DND-41 (cell line): Measurements from ENCODE around the gene MBOAT1.

Source experiments
- ATAC-seq: fragments of 200-7000 bp; cut with Tn5 transposase; 3 replicates; pipeline ENCODE4 v1.9.1; 2021; ENCODE audit warnings: low read depth; ENCODE audit not compliant: insufficient read depth
- DNase-seq: peaks from one replicate; pipeline ENCODE4 v3.0.0-alpha.2; 2020
- H2AFZ ChIP-seq: 2 replicates; pipeline ENCODE4 v1.6.0; 2012; ENCODE audit warnings: low read depth, low read length
- H3K27ac ChIP-seq: 2 replicates; pipeline ENCODE4 v1.5.1; 2012; ENCODE audit warnings: low read length, inconsistent platforms
- H3K27me3 ChIP-seq: fragments of 200-600 bp; sonication (generic); 2 replicates; pipeline ENCODE4 v1.6.0; 2012; ENCODE audit warnings: low read length, mild to moderate bottlenecking, inconsistent platforms; ENCODE audit not compliant: insufficient read depth, poor library complexity
- H3K36me3 ChIP-seq: 2 replicates; pipeline ENCODE4 v1.5.1; 2012; ENCODE audit warnings: low read length, inconsistent platforms; ENCODE audit not compliant: insufficient read depth
- H3K4me1 ChIP-seq: 2 replicates; pipeline ENCODE4 v1.5.1; 2012; ENCODE audit warnings: mild to moderate bottlenecking, low read length; ENCODE audit not compliant: insufficient read depth
- H3K4me2 ChIP-seq: 2 replicates; pipeline ENCODE4 v1.6.0; 2012; ENCODE audit warnings: mild to moderate bottlenecking, moderate library complexity, low read length, inconsistent platforms; ENCODE audit not compliant: insufficient read depth
- H3K4me3 ChIP-seq, 2 experiments: fragments of 200-600 bp in 1 of 2; shearing (Covaris generic) in 1 of 2; 2 replicates each; pipeline ENCODE4 v1.5.1; 2012 to 2016; ENCODE audit warnings: inconsistent platforms in 2 of 2, low read length in 2 of 2, mild to moderate bottlenecking in 2 of 2, low read depth in 1 of 2, moderate library complexity in 1 of 2
- H3K79me2 ChIP-seq: 2 replicates; pipeline ENCODE4 v1.6.0; 2012; ENCODE audit warnings: low read length, inconsistent platforms; ENCODE audit not compliant: insufficient read depth
- H3K9ac ChIP-seq: 2 replicates; pipeline ENCODE4 v1.6.0; 2012; ENCODE audit warnings: low read depth, mild to moderate bottlenecking, inconsistent platforms, low read length, moderate library complexity
- H3K9me3 ChIP-seq: 2 replicates; pipeline ENCODE4 v1.5.1; 2012; ENCODE audit warnings: low read length, moderate library complexity, mild to moderate bottlenecking, inconsistent platforms; ENCODE audit not compliant: insufficient read depth, severe bottlenecking
- H4K20me1 ChIP-seq: 2 replicates; pipeline ENCODE4 v1.6.0; 2012; ENCODE audit warnings: low read length; ENCODE audit not compliant: insufficient read depth
- EZH2 ChIP-seq: IDR thresholded peaks from 3 replicates; pipeline ENCODE4 v1.6.1; 2012; ENCODE audit warnings: borderline replicate concordance, low read depth, mild to moderate bottlenecking, moderate library complexity, low read length, inconsistent platforms; ENCODE audit not compliant: severe bottlenecking
- TF ChIP-seq, protein P1 (sequence below): IDR thresholded peaks from 2 replicates; pipeline ENCODE4 v1.5.1; 2012; ENCODE audit warnings: borderline replicate concordance, low read length, moderate library complexity, mild to moderate bottlenecking; ENCODE audit not compliant: poor library complexity, severe bottlenecking; ENCODE audit errors: extremely low read depth

Gene MBOAT1

DNA sequence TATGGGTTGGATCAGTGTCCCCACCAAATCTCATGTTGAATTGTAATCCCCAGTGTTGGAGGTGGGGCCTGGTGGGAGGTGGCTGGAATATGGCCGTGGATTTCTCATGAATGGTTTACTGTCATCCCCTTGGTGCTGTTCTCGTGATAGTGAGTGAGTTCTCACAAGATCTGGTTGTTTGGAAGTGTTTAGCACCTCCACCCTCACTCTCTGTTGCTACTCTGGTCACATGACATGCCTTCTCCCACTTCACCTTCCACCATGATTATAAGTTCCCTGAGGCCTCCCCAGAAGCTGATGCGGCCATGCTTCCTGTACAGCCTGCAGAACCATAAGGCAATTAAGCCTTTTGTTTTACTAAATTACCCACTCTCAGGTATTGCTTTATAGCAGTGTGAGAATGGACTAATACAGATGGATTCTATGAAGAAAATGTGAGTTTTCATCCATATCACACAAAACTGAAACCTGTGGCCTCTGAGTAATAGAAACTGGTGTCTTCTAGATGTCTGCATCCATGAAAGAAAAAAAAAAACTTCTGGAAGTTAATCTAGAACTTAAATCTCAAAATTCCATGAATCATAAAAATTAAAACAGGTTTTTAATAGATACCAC lies 39.3 kb downstream of the MBOAT1 start:
- Histone ChIP-seq H3K79me2 (peaks cover 46% of the 10 kb centered on the region), H3K27me3 (no peaks in the 10 kb centered on the region), H3K4me3 (no peak overlapping the region), H3K9me3 (no peaks in the 10 kb centered on the region), H3K27ac (peak overlapping the region; percentile 90), H4K20me1 (0 out of 2 replicates have a peak, but pooled peaks cover 3% of the 10 kb centered on the region), H2AFZ (no peak overlapping the region), H3K4me1 (peaks cover 38% of the 10 kb centered on the region), H3K4me2 (peak overlapping the region; percentile 49; the same call in 1 of the 2 replicates), H3K36me3 (peaks cover 5% of the 10 kb centered on the region; the same call in 1 of the 2 replicates), H3K9ac (peak overlapping the region; percentile 44; the same call in 1 of the 2 replicates)
- no peak for TF ChIP-seq EZH2
- TF ChIP-seq, protein P1, sequence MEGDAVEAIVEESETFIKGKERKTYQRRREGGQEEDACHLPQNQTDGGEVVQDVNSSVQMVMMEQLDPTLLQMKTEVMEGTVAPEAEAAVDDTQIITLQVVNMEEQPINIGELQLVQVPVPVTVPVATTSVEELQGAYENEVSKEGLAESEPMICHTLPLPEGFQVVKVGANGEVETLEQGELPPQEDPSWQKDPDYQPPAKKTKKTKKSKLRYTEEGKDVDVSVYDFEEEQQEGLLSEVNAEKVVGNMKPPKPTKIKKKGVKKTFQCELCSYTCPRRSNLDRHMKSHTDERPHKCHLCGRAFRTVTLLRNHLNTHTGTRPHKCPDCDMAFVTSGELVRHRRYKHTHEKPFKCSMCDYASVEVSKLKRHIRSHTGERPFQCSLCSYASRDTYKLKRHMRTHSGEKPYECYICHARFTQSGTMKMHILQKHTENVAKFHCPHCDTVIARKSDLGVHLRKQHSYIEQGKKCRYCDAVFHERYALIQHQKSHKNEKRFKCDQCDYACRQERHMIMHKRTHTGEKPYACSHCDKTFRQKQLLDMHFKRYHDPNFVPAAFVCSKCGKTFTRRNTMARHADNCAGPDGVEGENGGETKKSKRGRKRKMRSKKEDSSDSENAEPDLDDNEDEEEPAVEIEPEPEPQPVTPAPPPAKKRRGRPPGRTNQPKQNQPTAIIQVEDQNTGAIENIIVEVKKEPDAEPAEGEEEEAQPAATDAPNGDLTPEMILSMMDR = no peak
- ATAC-seq (no peak), DNase-seq (peak; percentile 16)

- TF ChIP-seq EZH2 = no peak
- TF ChIP-seq, protein P1 = no peak
- H2AFZ ChIP-seq = no peak overlapping the region
- no peak for DNase-seq
- H3K27me3 ChIP-seq = no peaks in the 10 kb centered on the region
- no peak overlapping the region for H3K4me2 ChIP-seq
- no peak for ATAC-seq
- peaks cover 14% of the 10 kb centered on the region; the same call in 1 of the 2 replicates for H3K36me3 ChIP-seq
- H3K9ac ChIP-seq = no peak overlapping the region
- H3K4me3 ChIP-seq = no peak overlapping the region
- H3K79me2 ChIP-seq = peaks cover 40% of the 10 kb centered on the region
- H3K4me1 ChIP-seq = peaks cover 31% of the 10 kb centered on the region
- H3K9me3 ChIP-seq = no peaks in the 10 kb centered on the region
- no peak overlapping the region for H3K27ac ChIP-seq
- peaks cover 3% of the 10 kb centered on the region; the same call in 1 of the 2 replicates for H4K20me1 ChIP-seq
These were observed 41.7 kb downstream of the MBOAT1 start for GRCh38 chr6:20170455-20171148.

DNA sequence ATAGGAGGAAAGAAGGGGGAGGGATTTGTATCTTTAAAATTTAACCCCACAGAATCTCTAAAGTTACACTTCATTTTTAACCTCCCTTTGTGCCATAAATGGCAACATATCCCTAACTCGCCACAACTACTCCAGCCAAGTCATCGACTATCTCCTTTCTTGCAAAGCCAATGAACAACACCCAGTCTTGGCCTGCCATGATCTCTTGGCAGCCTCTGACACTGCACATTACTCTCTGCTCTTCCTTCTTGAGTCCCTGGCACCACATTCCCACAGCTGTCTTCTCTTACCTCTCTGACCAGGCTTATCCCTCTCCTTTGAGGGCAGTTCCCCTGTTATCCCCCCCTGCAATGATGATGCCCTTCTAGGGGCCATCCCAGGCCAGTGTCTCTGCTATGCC lies 42.5 kb downstream of the MBOAT1 start:
- Histone ChIP-seq H3K9me3 (no peaks in the 10 kb centered on the region), H3K4me3 (no peak overlapping the region), H3K4me1 (peaks cover 22% of the 10 kb centered on the region), H3K4me2 (no peak overlapping the region), H3K9ac (no peak overlapping the region), H4K20me1 (peaks cover 3% of the 10 kb centered on the region; the same call in 1 of the 2 replicates), H3K27me3 (no peaks in the 10 kb centered on the region), H3K79me2 (peaks cover 38% of the 10 kb centered on the region), H2AFZ (no peak overlapping the region), H3K36me3 (peaks cover 14% of the 10 kb centered on the region; the same call in 1 of the 2 replicates), H3K27ac (no peak overlapping the region)
- DNase-seq (no peak), ATAC-seq (no peak)
- TF ChIP-seq, protein P1 = no peak
- TF ChIP-seq EZH2 = no peak
